H1 (cell line): ENCODE results near the gene DUSP10.

Experiments used
- MAFK ChIP-seq: IDR thresholded peaks from 2 replicates; pipeline ENCODE4 v1.6.1; 2012; ENCODE audit warnings: low read depth, mild to moderate bottlenecking, improper control_type of control experiment, low read length
- POLR2A ChIP-seq, 2 experiments: IDR thresholded peaks; 1 replicate in 1 of 2; 2 replicates in 1 of 2; pipeline ENCODE4 v1.6.1; 2011; ENCODE audit warnings: low read depth in 2 of 2, low read length in 2 of 2, mild to moderate bottlenecking in 2 of 2; ENCODE audit errors: control extremely low read depth in 1 of 2
- POLR2AphosphoS5 ChIP-seq: IDR thresholded peaks from 2 replicates; pipeline ENCODE4 v1.6.1; 2011; ENCODE audit warnings: low read depth, low read length
- SUZ12 ChIP-seq: fragments of 200-600 bp; sonication (generic); IDR thresholded peaks from 2 replicates; pipeline ENCODE4 v1.6.1; 2012; ENCODE audit warnings: mild to moderate bottlenecking, inconsistent platforms, low read length, moderate library complexity, mixed read lengths
- TF ChIP-seq, protein P1 (sequence below), 3 experiments: IDR thresholded peaks; 1 replicate in 2 of 3; 2 replicates in 1 of 3; pipeline versions ENCODE4 v1.5.1 to v1.6.1; 2011; ENCODE audit warnings: low read length in 3 of 3, mild to moderate bottlenecking in 3 of 3, inconsistent platforms in 2 of 3, low read depth in 1 of 3, moderate library complexity in 1 of 3; ENCODE audit not compliant: insufficient read depth in 1 of 3; ENCODE audit errors: control extremely low read depth in 1 of 3

DNA sequence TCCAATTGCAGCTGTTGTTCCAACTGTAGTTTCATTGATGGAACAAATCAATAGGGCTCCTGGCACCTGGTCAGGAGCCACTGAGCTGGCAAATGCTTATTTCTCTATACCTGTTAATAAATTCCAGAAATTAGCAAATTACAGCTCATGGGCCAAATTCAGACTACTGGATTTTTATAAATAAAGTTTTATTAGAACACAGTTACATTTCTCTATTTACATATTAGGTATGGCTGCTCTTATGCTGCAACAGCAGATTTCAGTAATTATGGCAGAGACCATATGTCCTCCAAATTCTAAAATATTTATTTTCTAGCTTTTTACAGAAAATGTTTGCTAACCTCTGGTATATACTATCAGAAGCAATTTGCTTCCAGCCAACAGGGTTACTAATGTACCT lies 47.8 kb downstream of the DUSP10 start:
- TF ChIP-seq POLR2A (IDR thresholded peaks at IDR 0.05; ENCODE audit: control extremely low read depth in 1 of 2, low read depth in 2 of 2, low read length in 2 of 2) (no peak), POLR2AphosphoS5 (no peak), SUZ12 (no peak), MAFK (no peak)
- TF ChIP-seq, protein P1, sequence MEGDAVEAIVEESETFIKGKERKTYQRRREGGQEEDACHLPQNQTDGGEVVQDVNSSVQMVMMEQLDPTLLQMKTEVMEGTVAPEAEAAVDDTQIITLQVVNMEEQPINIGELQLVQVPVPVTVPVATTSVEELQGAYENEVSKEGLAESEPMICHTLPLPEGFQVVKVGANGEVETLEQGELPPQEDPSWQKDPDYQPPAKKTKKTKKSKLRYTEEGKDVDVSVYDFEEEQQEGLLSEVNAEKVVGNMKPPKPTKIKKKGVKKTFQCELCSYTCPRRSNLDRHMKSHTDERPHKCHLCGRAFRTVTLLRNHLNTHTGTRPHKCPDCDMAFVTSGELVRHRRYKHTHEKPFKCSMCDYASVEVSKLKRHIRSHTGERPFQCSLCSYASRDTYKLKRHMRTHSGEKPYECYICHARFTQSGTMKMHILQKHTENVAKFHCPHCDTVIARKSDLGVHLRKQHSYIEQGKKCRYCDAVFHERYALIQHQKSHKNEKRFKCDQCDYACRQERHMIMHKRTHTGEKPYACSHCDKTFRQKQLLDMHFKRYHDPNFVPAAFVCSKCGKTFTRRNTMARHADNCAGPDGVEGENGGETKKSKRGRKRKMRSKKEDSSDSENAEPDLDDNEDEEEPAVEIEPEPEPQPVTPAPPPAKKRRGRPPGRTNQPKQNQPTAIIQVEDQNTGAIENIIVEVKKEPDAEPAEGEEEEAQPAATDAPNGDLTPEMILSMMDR (IDR thresholded peaks at IDR 0.05; ENCODE audit: control extremely low read depth in 1 of 3, insufficient read depth in 1 of 3, low read depth in 1 of 3, low read length in 3 of 3), result no peak
